HepG2 (cell line): Measurements from ENCODE around the gene JMJD8. TPM values are rescaled to one million over a fixed set of nuclear protein-coding genes. Genes with fewer than 3 reads are reported as not detected.
A peak's percentile ranks its signal among the peaks of the same experiment; 100 is the strongest.

ENCODE experiments used
- AGO2 ChIP-seq: fragments of 200-400 bp; formaldehyde crosslinking; optimal IDR thresholded peaks from 2 replicates; pipeline ENCODE3; 2017; ENCODE audit warnings: mild to moderate bottlenecking, low read depth, low read length, moderate library complexity
- BRD4 ChIP-seq: sonication (generic); formaldehyde crosslinking; IDR thresholded peaks from 2 replicates; pipeline ENCODE4 v1.4.0; 2020; ENCODE audit warnings: missing genetic modification reagents
- CERS6 ChIP-seq: sonication (generic); formaldehyde crosslinking; IDR thresholded peaks from 2 replicates; pipeline ENCODE4 v1.5.0; 2020; ENCODE audit warnings: missing genetic modification reagents
- HBP1 ChIP-seq: IDR thresholded peaks from 2 replicates; pipeline ENCODE4 v1.6.1; 2016; ENCODE audit warnings: low read depth, control low read depth
- IKZF4 ChIP-seq: sonication (generic); formaldehyde crosslinking; IDR thresholded peaks from 2 replicates; pipeline ENCODE4 v1.5.1; 2020; ENCODE audit warnings: borderline replicate concordance, mild to moderate bottlenecking, low read depth, missing genetic modification reagents; ENCODE audit errors: not compliant biosample characterization
- MAZ ChIP-seq, 2 experiments: sonication (generic) in 1 of 2; formaldehyde crosslinking in 1 of 2; IDR thresholded peaks; 2 replicates each; pipeline versions ENCODE4 v1.5.0 to v1.6.1; 2012 to 2020; ENCODE audit warnings: low read depth in 2 of 2, mild to moderate bottlenecking in 2 of 2, borderline replicate concordance in 1 of 2, improper control_type of control experiment in 1 of 2, low read length in 1 of 2, missing genetic modification reagents in 1 of 2, moderate library complexity in 1 of 2
- NFE2L1 ChIP-seq: sonication (generic); formaldehyde crosslinking; IDR thresholded peaks from 2 replicates; pipeline ENCODE4 v1.4.0; 2020; ENCODE audit warnings: missing genetic modification reagents, mild to moderate bottlenecking, borderline replicate concordance
- NRL ChIP-seq: sonication (generic); formaldehyde crosslinking; IDR thresholded peaks from 2 replicates; pipeline ENCODE4 v1.5.0; 2020; ENCODE audit warnings: missing genetic modification reagents, mild to moderate bottlenecking, moderate library complexity, borderline replicate concordance
- PLSCR1 ChIP-seq: sonication (generic); formaldehyde crosslinking; IDR thresholded peaks from 2 replicates; pipeline ENCODE4 v1.5.0; 2020; ENCODE audit warnings: missing genetic modification reagents, mild to moderate bottlenecking, borderline replicate concordance
- PPARG ChIP-seq: conservative IDR thresholded peaks from 2 replicates; pipeline ENCODE4 v1.6.1; 2016; ENCODE audit warnings: missing biosample characterization, missing genetic modification reagents
- RELA ChIP-seq: sonication (generic); formaldehyde crosslinking; IDR thresholded peaks from 2 replicates; pipeline ENCODE4 v1.4.0; 2020; ENCODE audit warnings: missing genetic modification reagents
- SOX6 ChIP-seq, 2 experiments: fragments of 450-650 bp in 1 of 2; sonication (generic) in 1 of 2; formaldehyde crosslinking in 1 of 2; IDR thresholded peaks; 2 replicates each; pipeline versions ENCODE4 v1.4.0 to v1.6.1; 2017 to 2020; ENCODE audit warnings: antibody characterized with exemption in 1 of 2, mild to moderate bottlenecking in 1 of 2, missing genetic modification reagents in 1 of 2
- THAP7 ChIP-seq: sonication (generic); formaldehyde crosslinking; IDR thresholded peaks from 2 replicates; pipeline ENCODE4 v1.8.1; 2023; ENCODE audit warnings: mild to moderate bottlenecking, missing genetic modification reagents
- TRIM22 ChIP-seq: fragments of 450-650 bp; IDR thresholded peaks from 2 replicates; pipeline ENCODE4 v1.6.1; 2017
- ZBTB3 ChIP-seq: sonication (generic); formaldehyde crosslinking; IDR thresholded peaks from 2 replicates; pipeline ENCODE4 v1.4.0; 2020; ENCODE audit warnings: low read depth, mild to moderate bottlenecking, moderate library complexity, missing genetic modification reagents, borderline replicate concordance
- ZBTB43 ChIP-seq: sonication (generic); formaldehyde crosslinking; conservative IDR thresholded peaks from 2 replicates; pipeline ENCODE4 v1.4.0; 2020; ENCODE audit warnings: missing genetic modification reagents
- ZFP37 ChIP-seq: sonication (generic); formaldehyde crosslinking; IDR thresholded peaks from 2 replicates; pipeline ENCODE4 v1.4.0; 2020; ENCODE audit warnings: missing genetic modification reagents, borderline replicate concordance
- ZNF101 ChIP-seq: sonication (generic); formaldehyde crosslinking; IDR thresholded peaks from 2 replicates; pipeline ENCODE4 v1.4.0; 2020; ENCODE audit warnings: mild to moderate bottlenecking, low read depth, missing genetic modification reagents, borderline replicate concordance
- ZNF207 ChIP-seq: fragments of 450-650 bp; IDR thresholded peaks from 2 replicates; pipeline ENCODE4 v1.6.1; 2016; ENCODE audit warnings: antibody characterized with exemption, borderline replicate concordance
- ZNF790 ChIP-seq: sonication (generic); formaldehyde crosslinking; IDR thresholded peaks from 2 replicates; pipeline ENCODE4 v1.8.0; 2022; ENCODE audit warnings: missing genetic modification reagents, mild to moderate bottlenecking, borderline replicate concordance
- polyA plus RNA-seq, 8 experiments: library from polyadenylated mRNA; depleted of rRNA in 3 of 8; stranded (reverse) in 7 of 8; unstranded in 1 of 8; fragments of >200 nt; fragmentation: Illumina TruSeq in 4 of 8; extraction: Trizol in 4 of 8; gene quantifications; 2 replicates each; pipeline versions ENCODE4 v1.2.1 to v1.2.3, GENCODE V29; 2011 to 2016; ENCODE audit warnings: low read depth in 4 of 8, missing spikeins in 1 of 8, mixed read lengths in 1 of 8; ENCODE audit not compliant: insufficient read depth in 1 of 8
- total RNA-seq, 5 experiments: library from RNA; depleted of rRNA; stranded (reverse); fragments of >200 nt; fragmentation: Illumina TruSeq; extraction: Trizol; gene quantifications; 2 replicates each; pipeline ENCODE4 v1.2.3, GENCODE V29; 2016; ENCODE audit warnings: low read depth in 1 of 5

Gene JMJD8
- total and polyA plus RNA-seq, 2 of the 13 experiments (the other 11 are each of a cell fraction or from before 2014, with no cell fraction given), result 2.6 to 11.8 TPM

- TF ChIP-seq BRD4 (CRISPR knock-in tag) (no peak; the same call in none of the 2 replicates), ZFP37 (CRISPR knock-in tag) (no peak), NFE2L1 (CRISPR knock-in tag) (no peak), AGO2 (peak; percentile 39), SOX6 (IDR thresholded peaks at IDR 0.05) (no peak), SOX6 (CRISPR knock-in tag; IDR thresholded peaks at IDR 0.05) (no peak), NRL (CRISPR knock-in tag) (no peak), CERS6 (no peak), THAP7 (peak; percentile 75; the same call in 1 of the 2 replicates), PLSCR1 (CRISPR knock-in tag) (no peak), ZBTB3 (CRISPR knock-in tag) (no peak), TRIM22 (no peak), HBP1 (CRISPR knock-in tag) (peak; percentile 91), MAZ (IDR thresholded peaks at IDR 0.05; ENCODE audit: borderline replicate concordance, low read depth, low read length) (peak; percentile 95), MAZ (CRISPR knock-in tag; IDR thresholded peaks at IDR 0.05; ENCODE audit: low read depth) (peak; percentile 99), PPARG (peak; percentile 77), IKZF4 (CRISPR knock-in tag) (no peak), ZBTB43 (CRISPR knock-in tag) (peak; percentile 64; the same call in 1 of the 2 replicates), ZNF207 (no peak), ZNF101 (CRISPR knock-in tag) (no peak), ZNF790 (CRISPR knock-in tag) (no peak), RELA (peak; percentile 94)
Measured at GRCh38 chr16:667780-668518, 16.2 kb downstream of the JMJD8 start, which contains the start of gene RHOT2 (continued).
